ENCODE measurements around the gene TXLNA.

- no peak for TF ChIP-seq CTCF (conservative IDR thresholded peaks at IDR 0.05)
- TF ChIP-seq ZFX (IDR thresholded peaks at IDR 0.05) = no peak
These were observed 52.5 kb downstream of the TXLNA start for GRCh38 chr1:32231843-32232432.

Data from C4-2B (cell line).